GM23338 (cell line): ENCODE measurements around the gene STAC2.
A peak's percentile ranks its signal among the peaks of the same experiment; 100 is the strongest.

Experiments used
- CTCF ChIP-seq, 2 experiments: fragments of 200-600 bp in 1 of 2; sonication (generic) in 1 of 2; conservative IDR thresholded peaks; 2 replicates each; pipeline versions ENCODE4 v1.5.1 to v1.6.1; 2016 to 2017; ENCODE audit warnings: antibody characterized with exemption in 2 of 2, low read depth in 2 of 2, mild to moderate bottlenecking in 2 of 2, moderate library complexity in 1 of 2
- JUNB ChIP-seq: IDR thresholded peaks from one replicate; pipeline ENCODE4 v1.6.1; 2016; ENCODE audit warnings: antibody characterized with exemption; ENCODE audit not compliant: unreplicated experiment
- POLR2AphosphoS5 ChIP-seq: IDR thresholded peaks from 2 replicates; pipeline ENCODE4 v1.6.1; 2016; ENCODE audit warnings: antibody characterized with exemption, low read depth

- TF ChIP-seq CTCF (conservative IDR thresholded peaks at IDR 0.05; ENCODE audit: low read depth in 2 of 2) (no peak), POLR2AphosphoS5 (peak; percentile 56), JUNB (no peak)
These were observed 48.5 kb downstream of the STAC2 start for GRCh38 chr17:39177256-39177655.
